ENCODE results near the gene SHC4. TPM values are rescaled to one million over a fixed set of nuclear protein-coding genes. Genes with fewer than 3 reads are reported as not detected.

Gene SHC4
- total and polyA plus RNA-seq, 9 of the 15 experiments (the other 6 are each of a cell fraction or from before 2014, with no cell fraction given): 0.43 to 1.2 (median 0.67) TPM

DNA sequence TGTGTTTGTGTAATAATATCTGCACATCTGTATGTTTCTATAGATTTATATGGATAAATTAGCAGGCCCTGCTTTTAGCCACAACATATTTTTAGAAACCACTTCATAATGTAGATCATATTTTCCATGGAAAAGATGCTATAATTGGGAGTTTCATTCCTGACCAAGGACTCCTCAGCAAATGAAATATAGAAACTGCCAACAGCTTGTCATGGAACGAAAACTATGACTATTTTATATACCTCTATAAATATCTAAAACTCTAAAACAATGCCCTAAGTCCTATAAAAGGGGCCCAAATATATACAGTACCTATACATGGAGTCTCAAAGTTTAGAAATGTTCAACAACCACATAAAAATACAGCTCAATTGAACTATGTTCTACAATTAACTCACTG is 57.9 kb downstream of the SHC4 start (continued):
- TF ChIP-seq HBP1 (CRISPR knock-in tag; IDR thresholded peaks at IDR 0.05): no peak
- no peak for TF ChIP-seq SAP30 (IDR thresholded peaks at IDR 0.05; ENCODE audit: borderline replicate concordance, insufficient read depth, low read depth, low read length, poor library complexity, severe bottlenecking)
- TF ChIP-seq E2F3 (CRISPR knock-in tag; IDR thresholded peaks at IDR 0.05): no peak
- TF ChIP-seq SOX6 (IDR thresholded peaks at IDR 0.05): no peak
- TF ChIP-seq, protein P1, sequence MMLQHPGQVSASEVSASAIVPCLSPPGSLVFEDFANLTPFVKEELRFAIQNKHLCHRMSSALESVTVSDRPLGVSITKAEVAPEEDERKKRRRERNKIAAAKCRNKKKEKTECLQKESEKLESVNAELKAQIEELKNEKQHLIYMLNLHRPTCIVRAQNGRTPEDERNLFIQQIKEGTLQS (IDR thresholded peaks at IDR 0.05): no peak
- TF ChIP-seq, protein P1 (CRISPR knock-in tag; conservative IDR thresholded peaks at IDR 0.05): no peak
- no peak for TF ChIP-seq ZNF408 (CRISPR knock-in tag; IDR thresholded peaks at IDR 0.05; ENCODE audit: low read depth)
- no peak for TF ChIP-seq ZNF77 (CRISPR knock-in tag; IDR thresholded peaks at IDR 0.05)

DNA sequence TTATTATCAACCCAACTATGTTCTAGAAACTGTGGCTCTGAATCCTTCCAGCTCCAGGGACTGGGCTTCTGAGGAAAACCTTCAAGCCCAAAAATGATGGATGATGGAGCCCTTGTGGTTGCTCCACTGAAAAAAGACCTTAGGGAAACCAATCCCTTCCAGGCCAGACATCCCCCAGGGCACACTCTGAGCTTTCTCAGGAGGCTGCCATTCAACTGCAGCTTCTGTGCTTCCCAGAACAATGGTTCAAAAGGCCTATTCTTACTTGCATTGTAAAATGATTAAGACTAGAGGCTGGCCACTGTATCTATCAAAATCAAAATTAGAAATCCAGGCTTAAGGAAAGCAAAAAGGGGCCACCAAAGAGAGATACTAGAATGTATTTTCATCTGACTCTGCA is 58.5 kb downstream of the SHC4 start:
- Histone ChIP-seq H3K4me1 (replicated peaks in 1 of 2; ENCODE audit: control insufficient read depth in 2 of 2, insufficient read depth in 2 of 2, low read length in 2 of 2) (no peaks in the 10 kb centered on the region), H3K27ac (ENCODE audit: extremely low read depth, low read depth, low read length) (no peak overlapping the region), H3K9me3 (replicated peaks; ENCODE audit: control insufficient read depth, insufficient read depth, low read depth, low read length) (no peaks in the 10 kb centered on the region), H3K9ac (ENCODE audit: insufficient read depth in 1 of 2, low read depth in 2 of 2, low read length in 2 of 2) (no peak overlapping the region), H2AFZ (ENCODE audit: low read depth, low read length) (no peak overlapping the region), H3K9me1 (ENCODE audit: control insufficient read depth, insufficient read depth, low read length) (no peaks in the 10 kb centered on the region), H3K79me2 (ENCODE audit: control insufficient read depth, insufficient read depth, low read length) (no peaks in the 10 kb centered on the region), H3K36me3 (ENCODE audit: control insufficient read depth, insufficient read depth, low read length) (no peaks in the 10 kb centered on the region), H4K20me1 (replicated peaks; ENCODE audit: control insufficient read depth, insufficient read depth, low read length) (no peaks in the 10 kb centered on the region), H3K4me3 (no peak overlapping the region), H3K4me2 (ENCODE audit: insufficient read depth, low read length) (no peak overlapping the region), H3K27me3 (ENCODE audit: control insufficient read depth in 2 of 2, insufficient read depth in 2 of 2, low read length in 2 of 2) (no peaks in the 10 kb centered on the region)
- ChIA-PET CTCF (ENCODE audit: low intra/inter-chr PET ratio) (no interaction called here), POLR2A (interaction anchor here (0.6 to 1.1 kb wide), 3 partner anchors 8 to 173 kb away, joined by 3 read pairs; no protein-coding TSS in a partner anchor)
- no peak for FAIRE-seq
- intact Hi-C loops (cut with micrococcal nuclease) (no loop called here), in situ Hi-C loops (cut with MboI) (no loop called here)
- no peak for DNase-seq (ENCODE audit: extremely low read depth in 1 of 4, low spot score in 3 of 4)
- no peak for ATAC-seq
- BruUV-seq (replicated peaks): no TSS peak
- TF ChIP-seq CHD4 (IDR thresholded peaks at IDR 0.05; ENCODE audit: insufficient read depth, insufficient replicate concordance, low read depth, low read length, poor library complexity, severe bottlenecking): no peak
- TF ChIP-seq MAX (CRISPR knock-in tag; IDR thresholded peaks at IDR 0.05): no peak
- TF ChIP-seq BHLHE40 (IDR thresholded peaks at IDR 0.05; ENCODE audit: low read length): no peak
- TF ChIP-seq, protein P2, sequence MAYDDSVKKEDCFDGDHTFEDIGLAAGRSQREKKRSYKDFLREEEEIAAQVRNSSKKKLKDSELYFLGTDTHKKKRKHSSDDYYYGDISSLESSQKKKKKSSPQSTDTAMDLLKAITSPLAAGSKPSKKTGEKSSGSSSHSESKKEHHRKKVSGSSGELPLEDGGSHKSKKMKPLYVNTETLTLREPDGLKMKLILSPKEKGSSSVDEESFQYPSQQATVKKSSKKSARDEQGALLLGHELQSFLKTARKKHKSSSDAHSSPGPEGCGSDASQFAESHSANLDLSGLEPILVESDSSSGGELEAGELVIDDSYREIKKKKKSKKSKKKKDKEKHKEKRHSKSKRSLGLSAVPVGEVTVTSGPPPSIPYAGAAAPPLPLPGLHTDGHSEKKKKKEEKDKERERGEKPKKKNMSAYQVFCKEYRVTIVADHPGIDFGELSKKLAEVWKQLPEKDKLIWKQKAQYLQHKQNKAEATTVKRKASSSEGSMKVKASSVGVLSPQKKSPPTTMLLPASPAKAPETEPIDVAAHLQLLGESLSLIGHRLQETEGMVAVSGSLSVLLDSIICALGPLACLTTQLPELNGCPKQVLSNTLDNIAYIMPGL (CRISPR knock-in tag; IDR thresholded peaks at IDR 0.05): no peak

All from K562 (cell line).